Measurements from ENCODE around the gene GINS2. TPM values are rescaled to one million over a fixed set of nuclear protein-coding genes. Genes with fewer than 3 reads are reported as not detected.

The GINS2 gene
- total and polyA plus RNA-seq, 2 donors (not counting 3 experiments of a cell fraction or from before 2014, with no cell fraction given): 10.4 to 24.1 TPM

GRCh38 chr16:85736921-85737320, 48.2 kb upstream of the GINS2 start:
- no peaks in the 10 kb centered on the region for H3K27me3 ChIP-seq (ENCODE audit: control insufficient read depth in 2 of 2, insufficient read depth in 2 of 2, low read length in 2 of 2)
- H3K9me3 ChIP-seq (replicated peaks; ENCODE audit: control insufficient read depth, insufficient read depth, low read length): no peaks in the 10 kb centered on the region
- TF ChIP-seq MAX (IDR thresholded peaks at IDR 0.05; ENCODE audit: insufficient read depth, insufficient read length): no peak
- TF ChIP-seq JUN (IDR thresholded peaks at IDR 0.05; ENCODE audit: borderline replicate concordance, insufficient read depth, insufficient read length, low read depth): no peak
- TF ChIP-seq GATA2 (IDR thresholded peaks at IDR 0.05; ENCODE audit: insufficient read depth, insufficient read length, low read depth, low read length): no peak
- TF ChIP-seq, protein P1, sequence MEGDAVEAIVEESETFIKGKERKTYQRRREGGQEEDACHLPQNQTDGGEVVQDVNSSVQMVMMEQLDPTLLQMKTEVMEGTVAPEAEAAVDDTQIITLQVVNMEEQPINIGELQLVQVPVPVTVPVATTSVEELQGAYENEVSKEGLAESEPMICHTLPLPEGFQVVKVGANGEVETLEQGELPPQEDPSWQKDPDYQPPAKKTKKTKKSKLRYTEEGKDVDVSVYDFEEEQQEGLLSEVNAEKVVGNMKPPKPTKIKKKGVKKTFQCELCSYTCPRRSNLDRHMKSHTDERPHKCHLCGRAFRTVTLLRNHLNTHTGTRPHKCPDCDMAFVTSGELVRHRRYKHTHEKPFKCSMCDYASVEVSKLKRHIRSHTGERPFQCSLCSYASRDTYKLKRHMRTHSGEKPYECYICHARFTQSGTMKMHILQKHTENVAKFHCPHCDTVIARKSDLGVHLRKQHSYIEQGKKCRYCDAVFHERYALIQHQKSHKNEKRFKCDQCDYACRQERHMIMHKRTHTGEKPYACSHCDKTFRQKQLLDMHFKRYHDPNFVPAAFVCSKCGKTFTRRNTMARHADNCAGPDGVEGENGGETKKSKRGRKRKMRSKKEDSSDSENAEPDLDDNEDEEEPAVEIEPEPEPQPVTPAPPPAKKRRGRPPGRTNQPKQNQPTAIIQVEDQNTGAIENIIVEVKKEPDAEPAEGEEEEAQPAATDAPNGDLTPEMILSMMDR (IDR thresholded peaks at IDR 0.05; ENCODE audit: extremely low read depth in 1 of 2, insufficient read depth in 1 of 2, low read depth in 1 of 2, low read length in 2 of 2): no peak
- TF ChIP-seq POLR2A (IDR thresholded peaks at IDR 0.05; ENCODE audit: low read depth, low read length): no peak
- no peak for TF ChIP-seq POLR2AphosphoS5 (IDR thresholded peaks at IDR 0.05; ENCODE audit: insufficient read depth, low read depth, low read length)
- TF ChIP-seq EZH2 (IDR thresholded peaks at IDR 0.05; ENCODE audit: borderline replicate concordance, low read depth, low read length, severe bottlenecking): no peak
- no peak for TF ChIP-seq FOS (IDR thresholded peaks at IDR 0.05; ENCODE audit: borderline replicate concordance, insufficient read depth, low read length)
- no peak for TF ChIP-seq MYC (IDR thresholded peaks at IDR 0.05; ENCODE audit: low read depth, low read length)
- H3K79me2 ChIP-seq (ENCODE audit: control insufficient read depth, insufficient read depth, low read length): peaks cover 38% of the 10 kb centered on the region
- H3K9me1 ChIP-seq (replicated peaks; ENCODE audit: control insufficient read depth, extremely low read depth, insufficient read depth, low read length): no peaks in the 10 kb centered on the region
- no peaks in the 10 kb centered on the region for H3K4me1 ChIP-seq (ENCODE audit: control insufficient read depth, extremely low read depth, insufficient read depth, low read length)
- ChIA-PET CTCF (no interaction called here), POLR2A (no interaction called here)
- H3K9ac ChIP-seq (replicated peaks; ENCODE audit: extremely low read depth, insufficient read depth, low read length): no peak overlapping the region
- intact Hi-C loops (cut with micrococcal nuclease): no loop called here
- peaks cover 0 to 5% of the 10 kb centered on the region in 2 experiments for H3K36me3 ChIP-seq (ENCODE audit: control insufficient read depth in 2 of 2, extremely low read depth in 1 of 2, insufficient read depth in 2 of 2, low read length in 2 of 2)
- no TSS peak for BruUV-seq (replicated peaks)
- dilution Hi-C loops (cut with MboI; ENCODE audit: extremely low pct_ligation_motif_present, low sequenced_read_pairs): no loop called here
- FAIRE-seq (no peak), DNase-seq (ENCODE audit: low read depth, low spot score) (no peak)
- H4K20me1 ChIP-seq (replicated peaks; ENCODE audit: control insufficient read depth, extremely low read depth, insufficient read depth, low read length): no peaks in the 10 kb centered on the region
- no peak overlapping the region for H3K4me2 ChIP-seq (ENCODE audit: insufficient read depth, low read length)
- H2AFZ ChIP-seq (ENCODE audit: low read depth, low read length): no peak overlapping the region
- H3K4me3 ChIP-seq (replicated peaks in 1 of 3; ENCODE audit: insufficient read depth in 1 of 3, low read depth in 1 of 3, low read length in 3 of 3): no peak overlapping the region
- no peak overlapping the region for H3K27ac ChIP-seq (ENCODE audit: insufficient read depth, low read depth, low read length)

Measured in endothelial cell of umbilical vein (primary cell).